Nucleus accumbens (tissue), 56 donors: ENCODE data around the gene TEAD1.

Experiments used
- DNase-seq, 56 donors: peaks; one replicate each; lab custom pipeline; 2025; lab: John Stamatoyannopoulos, UW

Gene TEAD1

GRCh38 chr11:12915093-12915492 lies 240.9 kb downstream of the TEAD1 start:
- DNase-seq: peak in 1 of 56 donors; percentile 10

GRCh38 chr11:12917822-12918221 lies 243.6 kb downstream of the TEAD1 start:
- no peak for DNase-seq

GRCh38 chr11:12918667-12919066 lies 244.4 kb downstream of the TEAD1 start:
- DNase-seq: no peak

- DNase-seq: no peak
Measured at GRCh38 chr11:12922418-12922817, 248.2 kb downstream of the TEAD1 start.

GRCh38 chr11:12922980-12923507 lies 248.8 kb downstream of the TEAD1 start:
- no peak for DNase-seq

- DNase-seq: no peak
Measured at GRCh38 chr11:12924650-12925049, 250.4 kb downstream of the TEAD1 start.

- no peak for DNase-seq
Measured at GRCh38 chr11:12925520-12925919, 251.3 kb downstream of the TEAD1 start.

- no peak for DNase-seq
Measured at GRCh38 chr11:12927221-12927620, 253.0 kb downstream of the TEAD1 start.

GRCh38 chr11:12927886-12928285 lies 253.7 kb downstream of the TEAD1 start:
- DNase-seq: no peak

GRCh38 chr11:12930850-12931249 lies 256.6 kb downstream of the TEAD1 start:
- DNase-seq: no peak

- no peak for DNase-seq
Measured at GRCh38 chr11:12932485-12932884, 258.3 kb downstream of the TEAD1 start.

- no peak for DNase-seq
Measured at GRCh38 chr11:12936200-12936599, 262.0 kb downstream of the TEAD1 start.

- DNase-seq: no peak
Measured at GRCh38 chr11:12938590-12939247, 264.5 kb downstream of the TEAD1 start.

- DNase-seq: peak in 1 of 56 donors; percentile 4
Measured at GRCh38 chr11:12941671-12942070, 267.4 kb downstream of the TEAD1 start.

- no peak for DNase-seq
Measured at GRCh38 chr11:12942157-12942556, 267.9 kb downstream of the TEAD1 start.

GRCh38 chr11:12943311-12943710 lies 269.1 kb downstream of the TEAD1 start:
- no peak for DNase-seq

GRCh38 chr11:12944889-12945288 lies 270.7 kb downstream of the TEAD1 start:
- DNase-seq: no peak

GRCh38 chr11:12949453-12949852 lies 275.2 kb downstream of the TEAD1 start:
- no peak for DNase-seq

- DNase-seq: no peak
Measured at GRCh38 chr11:12950670-12951069, 276.4 kb downstream of the TEAD1 start.

GRCh38 chr11:12951376-12951775 lies 277.2 kb downstream of the TEAD1 start:
- no peak for DNase-seq

- DNase-seq: no peak
Measured at GRCh38 chr11:12952094-12952493, 277.9 kb downstream of the TEAD1 start.

GRCh38 chr11:12958986-12959385 lies 284.8 kb downstream of the TEAD1 start:
- no peak for DNase-seq

- no peak for DNase-seq
Measured at GRCh38 chr11:12961615-12962014, 287.4 kb downstream of the TEAD1 start.
